Stimulated activated CD8-positive, alpha-beta memory T cell treated with anti-CD3 and anti-CD28 coated beads, Interleukin-4, amount 100 ng/mL, for 1 hour (primary cell): ENCODE results near the gene NFATC3.
"Not testable (repeated sequence)": the region's sequence is repeated elsewhere in the genome, so short reads cannot be mapped to it uniquely, and the experiment has no call there.

ENCODE experiments used
- DNase-seq, 2 donors: peaks; one replicate each; pipeline ENCODE4 v3.0.0-alpha.2; 2020; ENCODE audit warnings: low read depth in 2 of 2, low spot score in 1 of 2

The NFATC3 gene

GRCh38 chr16:68115851-68116250 lies 30.7 kb downstream of the NFATC3 start:
- DNase-seq = no peak

DNA sequence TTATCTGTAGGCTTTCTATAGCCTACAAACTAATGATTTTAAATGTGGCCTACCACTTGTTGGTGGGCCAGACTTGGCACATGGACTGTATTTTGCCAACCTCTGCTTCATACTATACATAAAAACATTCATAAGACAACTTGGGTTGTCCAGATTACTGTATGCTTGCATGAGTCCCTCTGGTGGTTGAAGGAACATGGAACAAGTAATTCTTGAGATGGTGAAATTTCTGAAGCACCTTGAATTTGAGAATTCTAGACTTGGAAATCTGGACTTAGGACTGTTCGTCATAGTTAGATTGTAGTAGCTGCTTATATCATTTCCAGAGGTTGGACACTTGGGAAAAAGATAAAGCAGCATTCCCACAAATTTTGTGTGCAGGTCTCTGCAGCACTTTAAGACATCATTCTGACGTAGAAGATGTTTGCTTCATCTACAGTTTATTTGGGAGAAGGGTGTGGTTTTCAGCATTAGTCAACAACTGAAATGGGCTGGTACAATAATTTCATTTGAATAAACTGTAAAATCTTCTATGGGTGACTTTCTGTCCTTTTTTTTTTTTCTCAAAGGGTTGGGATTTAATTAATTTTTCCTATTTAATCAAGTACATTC lies 31.2 kb downstream of the NFATC3 start:
- no peak for DNase-seq

DNA sequence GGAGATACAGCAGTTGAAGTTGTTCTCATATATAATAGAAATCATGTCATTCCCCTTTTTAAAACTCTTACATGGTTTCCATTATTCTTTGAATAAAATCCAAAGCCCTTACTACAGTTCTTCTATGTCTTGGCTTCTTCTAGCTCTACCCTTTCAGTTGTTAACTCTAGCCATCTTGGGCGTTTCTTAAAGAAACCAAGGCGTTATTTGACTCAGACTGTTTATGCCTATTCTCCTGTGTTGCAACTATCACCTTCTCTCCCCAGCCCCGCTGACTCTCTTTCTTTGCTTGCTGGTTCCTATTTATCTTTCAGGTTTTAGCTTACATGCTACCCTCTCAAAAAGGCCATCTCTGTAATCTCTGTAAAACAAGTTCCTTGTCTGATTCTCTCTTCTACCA lies 32.7 kb downstream of the NFATC3 start:
- DNase-seq = no peak

DNA sequence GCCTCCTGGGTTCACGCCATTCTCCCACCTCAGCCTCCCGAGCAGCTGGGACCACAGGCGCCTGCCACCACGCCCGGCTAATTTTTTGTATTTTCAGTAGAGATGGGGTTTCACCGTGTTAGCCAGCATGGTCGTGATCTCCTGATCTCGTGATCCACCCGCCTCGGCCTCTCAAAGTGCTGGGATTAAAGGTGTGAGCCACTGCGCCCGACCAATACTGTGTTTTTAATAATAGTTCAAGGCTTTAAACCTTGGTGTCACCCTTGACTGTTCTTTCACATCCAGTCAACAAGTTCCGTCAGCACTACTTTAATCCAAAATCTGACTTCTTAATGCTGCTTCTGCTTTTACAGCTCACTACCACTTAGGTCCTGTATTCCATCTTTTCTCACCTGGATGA lies 33.8 kb downstream of the NFATC3 start:
- not testable (repeated sequence) for DNase-seq

- DNase-seq = not testable (repeated sequence)
Observed at GRCh38 chr16:68120496-68120895, 35.3 kb downstream of the NFATC3 start.

GRCh38 chr16:68126395-68126794 lies 41.2 kb downstream of the NFATC3 start:
- DNase-seq = no peak

DNA sequence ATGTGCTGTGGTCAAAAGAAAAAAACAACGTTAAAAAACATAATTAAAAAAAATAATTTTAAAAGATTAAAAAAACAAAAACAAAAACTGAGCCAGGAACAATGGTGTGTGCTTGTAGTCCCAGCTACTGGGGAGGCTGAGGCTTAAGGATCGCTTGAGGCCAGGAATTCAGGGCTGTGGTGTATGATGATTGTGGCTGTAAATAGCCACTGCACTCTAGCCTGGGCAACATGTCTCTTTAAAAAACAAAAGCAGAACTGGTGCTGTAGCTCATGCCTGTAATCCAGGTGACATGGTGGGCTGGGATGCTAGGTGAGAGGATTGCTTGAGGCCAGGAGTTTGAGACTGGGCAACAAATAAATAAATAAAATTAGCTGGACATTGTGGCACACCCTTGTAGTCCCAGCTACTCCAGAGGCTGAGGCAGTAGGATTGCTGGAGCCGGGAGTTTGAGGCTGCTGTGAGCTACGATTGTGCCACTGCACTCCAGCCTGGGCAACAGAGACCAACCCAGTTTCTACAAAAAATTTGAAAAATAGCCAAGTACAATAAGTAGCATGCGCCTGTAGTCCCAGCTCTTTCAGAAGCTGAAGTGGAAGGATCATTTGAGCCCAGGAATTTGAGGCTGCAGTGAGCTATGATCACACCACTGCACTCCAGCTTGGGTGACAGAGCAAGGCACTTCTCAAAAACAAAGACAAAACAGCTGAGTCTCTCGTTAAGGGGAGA lies 43.6 kb downstream of the NFATC3 start:
- DNase-seq = no peak

DNA sequence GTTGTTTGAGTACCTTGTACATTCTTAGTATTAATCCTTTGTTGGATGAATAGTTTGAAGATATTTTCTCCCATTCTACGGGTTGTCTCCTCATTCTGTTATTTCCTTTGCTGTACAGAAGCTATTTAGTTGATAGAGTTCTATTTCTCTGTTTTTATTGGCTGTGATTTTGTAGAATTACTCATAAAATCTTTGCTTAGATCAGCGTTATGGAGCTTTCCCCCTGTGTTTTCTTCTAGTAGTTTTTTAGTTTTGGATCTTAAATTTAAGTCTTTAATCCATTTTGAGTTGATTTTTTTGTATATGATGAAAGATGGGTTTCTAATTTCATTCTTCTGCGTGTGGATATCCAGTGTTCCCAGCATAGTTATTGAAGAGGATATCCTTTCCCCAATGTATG lies 45.4 kb downstream of the NFATC3 start:
- no peak for DNase-seq

DNA sequence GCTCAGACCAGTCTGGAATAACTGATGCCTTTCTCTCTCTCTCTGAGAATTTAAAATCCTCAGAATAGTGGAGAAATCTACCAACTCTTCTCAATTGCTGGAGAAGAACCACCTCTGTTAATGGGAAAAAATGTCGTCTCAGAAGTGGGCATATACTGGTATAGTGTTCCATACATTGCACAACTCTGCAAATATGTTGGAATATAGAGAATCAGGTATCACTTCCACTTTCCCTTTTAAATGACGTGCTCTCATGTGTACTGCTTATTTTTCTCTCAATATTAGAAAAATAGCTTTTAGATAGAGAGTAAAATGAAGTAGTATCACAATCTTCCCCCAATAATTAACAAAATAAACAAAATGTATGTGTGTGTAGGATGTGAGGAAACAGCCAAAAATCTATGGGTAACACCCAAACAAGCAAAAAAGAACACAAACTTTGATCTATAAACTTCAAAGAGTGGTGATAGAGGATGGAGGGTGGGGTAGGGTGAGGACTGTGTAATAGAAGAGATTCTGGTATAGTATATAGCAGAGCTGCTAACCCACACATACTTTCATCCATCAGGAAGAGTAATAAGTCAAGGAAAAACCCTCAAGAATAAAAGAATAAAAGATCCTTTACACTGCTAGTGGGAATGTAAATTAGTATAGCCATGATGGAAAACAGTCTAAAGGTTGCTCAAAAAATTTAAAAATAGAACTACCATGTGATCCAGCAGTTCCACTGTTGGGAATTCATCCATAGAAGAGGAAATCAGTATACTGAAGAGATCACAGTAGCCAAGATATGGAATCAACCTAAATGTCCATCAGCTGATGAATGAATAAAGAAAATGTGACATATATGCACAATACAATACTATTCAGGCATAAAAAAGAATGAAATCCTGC lies 46.9 kb downstream of the NFATC3 start:
- DNase-seq = no peak

DNA sequence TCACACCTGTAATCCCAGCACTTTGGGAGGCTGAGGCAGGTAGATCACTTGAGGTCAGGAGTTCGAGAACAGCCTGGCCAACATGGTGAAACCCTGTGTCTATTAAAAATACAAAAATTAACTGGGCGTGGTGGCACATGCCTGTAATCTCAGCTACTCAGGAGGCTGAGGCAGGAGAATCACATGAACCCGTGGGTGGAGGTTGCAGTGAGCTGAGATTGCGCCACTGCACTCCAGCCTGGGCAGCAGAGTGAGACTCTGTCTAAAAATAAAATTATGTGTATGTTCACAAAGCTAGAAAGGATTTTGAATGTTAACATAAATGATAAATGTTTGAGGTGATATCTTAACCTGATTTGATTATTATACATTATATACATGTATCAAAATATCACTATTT lies 47.8 kb downstream of the NFATC3 start:
- DNase-seq = not testable (repeated sequence)

- DNase-seq = no peak
Observed at GRCh38 chr16:68134644-68135043, 49.5 kb downstream of the NFATC3 start.

DNA sequence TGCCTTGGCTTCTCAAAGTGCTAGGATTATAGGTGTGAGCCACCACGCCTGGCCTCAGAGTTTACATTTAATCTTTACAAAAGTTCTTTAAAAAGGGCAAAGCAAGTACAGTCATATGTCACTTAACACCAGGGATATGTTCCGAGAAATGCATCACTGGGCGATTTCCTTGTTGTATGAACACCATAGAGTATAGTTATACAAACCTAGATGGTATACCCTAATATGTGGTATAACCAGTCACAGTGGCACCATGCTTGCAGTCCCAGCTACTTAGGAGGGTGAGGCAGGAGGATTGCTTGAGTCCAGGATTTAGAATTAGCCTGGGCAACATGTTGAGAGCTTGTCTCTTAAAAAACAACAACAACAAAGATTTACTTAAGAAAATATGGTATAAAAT lies 51.3 kb downstream of the NFATC3 start:
- DNase-seq = no peak

DNA sequence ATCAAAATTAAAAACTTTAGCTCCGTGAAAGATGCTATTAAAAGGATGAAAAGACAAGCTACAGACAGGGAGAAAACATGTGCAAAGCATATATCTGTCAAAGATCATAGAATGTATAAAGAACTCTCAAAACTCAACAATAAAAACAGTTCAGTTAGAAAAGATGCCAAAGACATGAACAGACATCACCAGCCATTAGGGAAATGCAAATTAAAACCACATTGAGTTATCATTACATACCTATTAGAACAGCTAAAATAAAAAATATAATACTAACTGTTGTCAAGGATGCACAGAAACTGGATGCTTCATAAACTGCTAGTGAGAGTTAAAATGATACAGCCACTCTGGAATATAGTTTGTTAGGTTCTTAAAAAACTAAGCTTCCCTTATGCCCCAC lies 58.8 kb downstream of the NFATC3 start:
- no peak for DNase-seq

DNA sequence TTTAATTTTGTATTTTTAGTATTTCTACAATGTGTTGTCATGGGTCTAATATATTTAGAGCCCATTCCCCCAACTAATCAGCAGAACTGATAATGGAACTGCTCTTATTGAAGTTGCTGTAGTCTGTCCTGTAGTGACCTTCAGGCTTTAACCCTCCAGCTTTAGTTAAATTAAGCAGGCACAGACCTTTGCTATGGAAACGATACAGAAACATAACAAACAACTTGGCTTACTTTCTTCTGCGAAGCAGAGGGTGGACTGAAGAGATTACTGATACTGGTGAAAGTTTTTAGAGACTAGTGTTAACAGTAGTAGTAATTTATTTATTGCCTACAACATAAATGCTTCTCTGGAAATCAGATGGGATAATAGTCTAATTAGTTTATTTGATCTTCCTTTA lies 61.4 kb downstream of the NFATC3 start:
- no peak for DNase-seq

GRCh38 chr16:68147444-68147843 lies 62.3 kb downstream of the NFATC3 start:
- DNase-seq = no peak

DNA sequence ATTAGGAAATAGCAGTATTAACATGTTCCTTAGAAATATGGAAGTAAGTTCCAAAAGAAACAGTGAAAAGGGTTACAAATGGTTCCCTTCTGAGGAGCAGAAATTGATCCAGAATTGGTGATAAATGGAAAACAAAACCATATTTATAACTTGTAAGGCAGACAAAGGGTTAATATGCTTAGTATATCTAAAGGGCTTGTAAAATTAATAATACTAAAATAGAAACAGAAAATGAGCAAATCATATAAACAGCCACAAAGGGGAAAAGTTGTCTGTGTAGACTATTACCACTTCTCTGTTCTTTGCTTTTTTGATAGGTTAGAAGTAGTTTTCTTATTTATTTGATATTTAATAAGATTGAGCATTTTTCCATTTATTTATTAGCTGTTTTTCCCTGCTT lies 64.4 kb downstream of the NFATC3 start:
- no peak for DNase-seq

- no peak for DNase-seq
Observed at GRCh38 chr16:68155425-68155824, 70.3 kb downstream of the NFATC3 start.

DNA sequence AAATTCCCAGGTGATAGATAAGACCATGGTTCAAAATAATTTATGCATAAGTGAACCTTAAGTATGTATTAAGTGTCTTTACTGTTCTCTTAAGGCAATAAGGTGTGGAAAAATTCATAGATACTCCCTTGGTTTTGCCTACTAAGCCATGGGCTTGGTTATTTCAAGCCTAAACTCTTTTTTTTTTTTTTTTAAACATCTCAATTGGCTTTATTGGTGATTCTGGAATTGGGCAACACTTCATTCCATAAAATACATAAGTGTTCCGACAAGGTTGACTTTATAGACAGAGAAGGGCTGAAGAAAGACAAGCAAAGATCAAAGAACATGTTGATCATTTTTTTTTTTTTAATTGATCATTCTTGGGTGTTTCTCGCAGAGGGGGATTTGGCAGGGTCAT lies 77.2 kb downstream of the NFATC3 start:
- DNase-seq = no peak

- not testable (repeated sequence) for DNase-seq
Observed at GRCh38 chr16:68163275-68163674, 78.1 kb downstream of the NFATC3 start.

DNA sequence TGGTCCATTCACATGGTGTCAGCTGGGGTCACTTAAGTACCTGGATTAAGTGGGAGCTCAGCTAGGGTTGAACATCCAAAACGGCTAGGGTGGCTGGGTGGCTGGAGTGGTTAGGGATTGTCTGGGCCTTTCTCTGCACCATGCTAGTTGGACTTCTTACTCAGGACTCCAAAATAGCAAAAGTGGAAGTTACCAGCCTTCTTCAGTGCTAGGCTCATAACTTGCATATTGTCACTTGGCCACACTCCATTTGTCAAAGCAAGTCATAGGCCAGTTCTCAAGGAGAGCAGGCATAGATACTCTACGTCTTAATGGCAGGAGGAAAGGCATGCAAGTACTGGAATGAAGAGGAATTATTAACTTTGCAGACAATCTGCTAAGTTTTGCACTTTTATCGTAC lies 81.1 kb downstream of the NFATC3 start:
- DNase-seq = no peak

DNA sequence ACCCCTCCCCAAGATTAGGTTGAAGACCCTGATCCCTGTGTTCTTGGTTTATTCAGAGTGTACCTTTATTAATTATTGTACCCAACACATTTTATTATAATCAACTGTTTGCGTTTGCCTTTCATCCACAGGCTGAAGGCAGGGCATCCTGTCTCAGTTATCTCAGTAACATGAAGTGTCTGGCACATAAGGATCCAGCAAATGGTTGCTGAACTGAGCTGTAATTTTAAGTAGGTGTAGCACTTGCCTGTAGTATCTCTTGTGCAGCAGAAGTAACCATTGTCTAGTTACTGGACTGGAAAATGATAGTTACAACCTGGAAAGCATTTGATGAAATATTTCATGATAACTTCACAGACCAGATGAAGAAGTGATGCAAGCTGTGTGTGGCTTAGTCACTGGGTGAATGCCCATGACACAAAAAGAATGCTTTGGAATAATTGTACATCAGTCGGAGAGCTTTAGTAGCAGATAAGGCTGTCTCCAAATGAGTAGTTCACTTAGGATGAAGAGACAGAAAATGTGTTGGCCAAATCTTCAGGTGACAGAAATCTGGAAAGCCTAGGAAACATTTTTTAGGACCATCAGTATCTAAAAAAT lies 94.1 kb downstream of the NFATC3 start:
- no peak for DNase-seq

DNA sequence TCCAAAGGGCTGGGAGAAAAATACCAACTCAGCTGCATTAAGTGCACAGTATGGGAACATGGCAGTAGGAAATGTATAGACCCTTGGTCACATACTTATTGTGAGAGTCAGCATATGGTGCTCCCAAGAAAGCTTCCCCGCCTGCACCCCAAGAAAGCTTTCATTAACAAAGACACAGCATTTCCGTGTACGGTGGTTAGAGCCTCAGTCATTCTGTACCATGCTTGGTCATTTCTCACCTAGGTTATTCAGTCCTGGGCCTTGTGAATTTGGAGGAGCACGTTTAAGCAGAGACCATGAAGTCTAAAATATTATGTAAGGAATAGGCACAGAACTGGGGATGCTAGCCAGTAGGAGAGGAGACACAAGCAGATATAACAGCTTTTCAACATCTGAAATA lies 94.7 kb downstream of the NFATC3 start:
- DNase-seq = no peak
